Lung (tissue), 12 donors: ENCODE results near the gene E2F8. TPM values are rescaled to one million over a fixed set of nuclear protein-coding genes. Genes with fewer than 3 reads are reported as not detected.

Source experiments
- ATAC-seq: fragments of 200-7000 bp; cut with Tn5 transposase; one replicate; pipeline ENCODE4 v1.9.1; 2020; ENCODE audit warnings: moderate number of reproducible peaks; ENCODE audit not compliant: insufficient read depth, low FRiP score
- DNase-seq, 3 donors: peaks; one replicate each; pipeline ENCODE4 v3.0.0-alpha.2; 2013 to 2017
- H3K27ac ChIP-seq, 2 donors: one replicate each; pipeline ENCODE4 v1.5.1; 2013; ENCODE audit warnings: mild to moderate bottlenecking in 2 of 2, moderate library complexity in 2 of 2, control low read depth in 1 of 2, inconsistent platforms in 1 of 2, low read depth in 1 of 2, low read length in 1 of 2
- H3K27me3 ChIP-seq, 3 donors: one replicate each; pipeline ENCODE4 v1.5.1; 2013; ENCODE audit warnings: low read length in 2 of 3; ENCODE audit not compliant: control insufficient read depth in 3 of 3, insufficient read depth in 3 of 3
- H3K36me3 ChIP-seq, 4 donors: one replicate each; pipeline ENCODE4 v1.5.1; 2013; ENCODE audit warnings: low read length in 4 of 4, mild to moderate bottlenecking in 1 of 4, moderate library complexity in 1 of 4; ENCODE audit not compliant: control insufficient read depth in 4 of 4, insufficient read depth in 4 of 4
- H3K4me1 ChIP-seq, 5 donors: one replicate each; pipeline ENCODE4 v1.5.1; 2013; ENCODE audit warnings: low read length in 5 of 5, mild to moderate bottlenecking in 2 of 5, moderate library complexity in 1 of 5; ENCODE audit not compliant: control insufficient read depth in 5 of 5, insufficient read depth in 5 of 5
- H3K4me3 ChIP-seq: one replicate; pipeline ENCODE4 v1.5.1; 2013; ENCODE audit warnings: mild to moderate bottlenecking, control low read depth, moderate library complexity
- H3K9ac ChIP-seq, 2 donors: one replicate each; pipeline ENCODE4 v1.5.1; 2013; ENCODE audit warnings: low read length in 2 of 2, control low read depth in 1 of 2; ENCODE audit not compliant: insufficient read depth in 1 of 2
- H3K9me3 ChIP-seq, 4 donors: one replicate each; pipeline ENCODE4 v1.5.1; 2013; ENCODE audit warnings: low read length in 3 of 4, mild to moderate bottlenecking in 1 of 4, moderate library complexity in 1 of 4; ENCODE audit not compliant: control insufficient read depth in 4 of 4, insufficient read depth in 3 of 4
- whole genome bisulfite sequencing, 2 donors: extraction: QIAGEN DNeasy Blood & Tissue Kit; methylation state at CpG; one replicate each; pipeline ENCODE4 v1.1.7; 2013; 5-methylcytosine and 5-hydroxymethylcytosine counted together
- polyA plus RNA-seq, 2 donors: library from polyadenylated mRNA; stranded (reverse); fragments of 200-250 nt; gene quantifications; one replicate each; pipeline ENCODE4 v1.2.1, GENCODE V29; 2013
- total RNA-seq, 2 donors: library from RNA; depleted of rRNA in 1 of 2; stranded (reverse); fragments of >200 nt in 1 of 2; gene quantifications; one replicate each; pipeline ENCODE4 v1.2.1, GENCODE V29; 2014 to 2021
- TF ChIP-seq, protein P1 (sequence below): IDR thresholded peaks from 2 replicates; pipeline ENCODE4 v1.5.1; 2012; ENCODE audit warnings: mild to moderate bottlenecking; ENCODE audit errors: control extremely low read depth, extremely low read depth
- donor health status: control.
- donor health status: control.
- donor health status: Bipolar disorder and iron deficiency.
- donor health status: healthy.
- donor health status: DM: yes; HTN: yes; CAD: no.

E2F8 gene
- total and polyA plus RNA-seq, 4 donors = 0.39 to 1.9 (median 1.0) TPM

DNA sequence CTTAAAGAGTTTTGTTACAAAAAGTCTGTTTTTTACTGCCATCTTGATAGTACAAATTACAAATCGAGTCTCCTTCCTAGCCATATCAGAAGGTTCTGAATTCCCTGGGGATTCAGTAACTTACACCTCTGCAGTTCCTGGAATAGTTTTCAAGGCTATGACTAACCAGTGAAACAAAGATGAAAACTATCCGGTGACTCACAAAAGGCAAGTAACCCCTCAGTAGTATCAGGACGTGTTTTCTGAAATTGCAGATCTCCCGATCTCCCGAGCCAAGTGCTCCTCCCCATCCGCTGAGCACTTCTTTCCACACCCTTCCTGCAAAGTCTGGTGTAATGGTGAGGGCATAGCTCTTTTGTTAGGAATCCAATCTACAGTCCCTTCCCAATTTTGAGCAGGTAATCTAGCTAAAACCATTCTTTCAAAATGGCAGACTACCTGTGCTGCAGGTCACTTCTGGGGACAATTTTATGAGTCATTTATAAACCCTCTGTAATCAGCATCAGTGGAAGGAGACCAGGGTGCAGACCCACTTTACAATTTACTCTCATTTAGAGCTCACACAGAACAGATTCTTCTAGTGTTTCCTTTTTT lies 7.7 kb downstream of the E2F8 start:
- ATAC-seq = peak; percentile 65
- H3K9ac ChIP-seq = no peak overlapping the region

DNA sequence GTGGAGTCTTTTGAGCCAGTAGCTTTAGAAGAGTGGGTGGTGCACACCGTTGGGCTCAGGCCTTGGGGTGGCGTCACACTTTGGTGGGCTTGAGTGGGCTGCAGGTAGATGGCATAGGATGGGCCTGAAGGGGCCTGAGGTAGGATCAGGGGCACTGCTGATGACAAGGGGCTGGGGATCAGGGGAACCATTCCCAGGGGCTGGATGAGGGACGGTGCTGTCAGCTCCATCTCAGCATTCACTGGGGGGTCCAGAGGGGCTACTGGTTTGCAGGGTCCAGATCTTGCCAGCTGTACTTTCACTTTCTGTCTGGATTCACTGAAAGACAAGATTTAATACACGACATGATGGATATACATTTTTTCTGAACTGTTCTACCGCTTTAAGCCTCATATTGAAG lies 11.1 kb downstream of the E2F8 start:
- H3K9me3 ChIP-seq = no peaks in the 10 kb centered on the region
- no peak overlapping the region for H3K27ac ChIP-seq
- no peaks in the 10 kb centered on the region for H3K4me1 ChIP-seq
- TF ChIP-seq, protein P1, sequence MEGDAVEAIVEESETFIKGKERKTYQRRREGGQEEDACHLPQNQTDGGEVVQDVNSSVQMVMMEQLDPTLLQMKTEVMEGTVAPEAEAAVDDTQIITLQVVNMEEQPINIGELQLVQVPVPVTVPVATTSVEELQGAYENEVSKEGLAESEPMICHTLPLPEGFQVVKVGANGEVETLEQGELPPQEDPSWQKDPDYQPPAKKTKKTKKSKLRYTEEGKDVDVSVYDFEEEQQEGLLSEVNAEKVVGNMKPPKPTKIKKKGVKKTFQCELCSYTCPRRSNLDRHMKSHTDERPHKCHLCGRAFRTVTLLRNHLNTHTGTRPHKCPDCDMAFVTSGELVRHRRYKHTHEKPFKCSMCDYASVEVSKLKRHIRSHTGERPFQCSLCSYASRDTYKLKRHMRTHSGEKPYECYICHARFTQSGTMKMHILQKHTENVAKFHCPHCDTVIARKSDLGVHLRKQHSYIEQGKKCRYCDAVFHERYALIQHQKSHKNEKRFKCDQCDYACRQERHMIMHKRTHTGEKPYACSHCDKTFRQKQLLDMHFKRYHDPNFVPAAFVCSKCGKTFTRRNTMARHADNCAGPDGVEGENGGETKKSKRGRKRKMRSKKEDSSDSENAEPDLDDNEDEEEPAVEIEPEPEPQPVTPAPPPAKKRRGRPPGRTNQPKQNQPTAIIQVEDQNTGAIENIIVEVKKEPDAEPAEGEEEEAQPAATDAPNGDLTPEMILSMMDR = no peak
- no peak for ATAC-seq
- H3K4me3 ChIP-seq = no peak overlapping the region
- H3K36me3 ChIP-seq = peaks cover 0 to 17% (median 6%) of the 10 kb centered on the region in 4 donors
- 93 to 97% methylated on average over 5 of the region's 5 CpGs for WGBS, 2 donors
- DNase-seq = no peak
- no peak overlapping the region for H3K9ac ChIP-seq
- H3K27me3 ChIP-seq = no peaks in the 10 kb centered on the region

More for the DNA sequence above, 7.7 kb downstream of the E2F8 start:
- TF ChIP-seq, protein P1 = no peak
- DNase-seq = no peak
- Histone ChIP-seq H3K27me3 (no peaks in the 10 kb centered on the region), H3K4me3 (no peak overlapping the region), H3K36me3 (peaks cover 0 to 19% (median 4%) of the 10 kb centered on the region in 4 donors), H3K4me1 (peaks cover 0 to 2% (median 0%) of the 10 kb centered on the region in 5 donors), H3K9me3 (no peaks in the 10 kb centered on the region), H3K27ac (peak overlapping the region in 1 of 2 donors; percentile 28)
- WGBS, 2 donors = 72 to 79% methylated on average over 6 of the region's 6 CpGs

DNA sequence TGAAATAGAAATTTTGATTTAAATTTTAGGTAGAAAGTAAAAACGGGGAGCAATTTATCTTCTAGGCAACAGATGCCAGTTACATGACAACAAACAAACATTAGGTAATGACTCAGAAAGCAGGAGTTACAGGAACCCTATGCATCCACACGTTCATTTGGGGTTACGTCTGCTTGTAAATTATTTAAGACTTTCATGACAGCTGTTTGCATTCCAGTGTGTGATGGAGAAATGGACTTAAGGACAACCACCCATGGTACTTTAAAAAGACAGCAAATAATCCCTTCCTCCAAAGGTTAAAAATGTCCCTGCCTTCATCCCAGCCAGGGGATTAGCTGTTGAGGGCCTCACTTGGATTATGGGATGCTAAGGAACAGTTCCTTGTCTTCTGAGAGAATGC lies 11.8 kb downstream of the E2F8 start:
- no peak overlapping the region for H3K27ac ChIP-seq
- no peaks in the 10 kb centered on the region for H3K27me3 ChIP-seq
- H3K4me3 ChIP-seq = no peak overlapping the region
- no peaks in the 10 kb centered on the region for H3K9me3 ChIP-seq
- H3K4me1 ChIP-seq = no peaks in the 10 kb centered on the region
- 92% methylated on average over 3 of the region's 3 CpGs for WGBS, 2 donors
- ATAC-seq (no peak), DNase-seq (no peak)
- H3K9ac ChIP-seq = no peak overlapping the region
- TF ChIP-seq, protein P1 = no peak
- H3K36me3 ChIP-seq = peaks cover 0 to 16% (median 7%) of the 10 kb centered on the region in 4 donors
